Stomach (tissue), 9 donors: ENCODE results near the gene ZBTB3. TPM values are rescaled to one million over a fixed set of nuclear protein-coding genes. Genes with fewer than 3 reads are reported as not detected.

ENCODE experiments used
- DNase-seq, 2 donors: peaks; one replicate each; pipeline versions ENCODE4 v3.0.0 to v3.0.0-alpha.2; 2013 to 2019
- H3K27ac ChIP-seq, 5 donors: fragments of 200-600 bp in 4 of 5; sonication (generic) in 4 of 5; one replicate each; pipeline ENCODE4 v1.5.1; 2013 to 2019; ENCODE audit warnings: mild to moderate bottlenecking in 1 of 5, moderate library complexity in 1 of 5
- H3K27me3 ChIP-seq, 3 donors: fragments of 200-600 bp; sonication (generic); one replicate each; pipeline ENCODE4 v1.5.1; 2017 to 2019; ENCODE audit warnings: mixed run types in 1 of 3
- H3K36me3 ChIP-seq, 4 donors: fragments of 200-600 bp; sonication (generic); 1 replicate in 3 of 4; 2 replicates in 1 of 4; pipeline ENCODE4 v1.5.1; 2016 to 2019
- H3K4me1 ChIP-seq, 4 donors: fragments of 200-600 bp; sonication (generic); one replicate each; pipeline ENCODE4 v1.5.1; 2016 to 2019
- H3K4me3 ChIP-seq, 4 donors: fragments of 200-600 bp; sonication (generic) in 3 of 4; one replicate each; pipeline ENCODE4 v1.5.1; 2016 to 2019; ENCODE audit warnings: mild to moderate bottlenecking in 1 of 4
- H3K9me3 ChIP-seq, 4 donors: fragments of 200-600 bp; sonication (generic); one replicate each; pipeline ENCODE4 v1.5.1; 2016 to 2019
- EP300 ChIP-seq: sonication (generic); formaldehyde crosslinking; IDR thresholded peaks from one replicate; pipeline ENCODE4 v1.6.1; 2017; ENCODE audit warnings: antibody characterized with exemption
- POLR2A ChIP-seq, 4 donors: fragments of 450-650 bp; IDR thresholded peaks; one replicate each; pipeline ENCODE4 v1.6.1; 2016; ENCODE audit warnings: antibody characterized with exemption in 4 of 4, control low read depth in 2 of 4, mild to moderate bottlenecking in 1 of 4, moderate library complexity in 1 of 4
- POLR2AphosphoS5 ChIP-seq, 3 donors: sonication (generic); formaldehyde crosslinking; IDR thresholded peaks; one replicate each; pipeline ENCODE4 v1.6.1; 2016; ENCODE audit warnings: antibody characterized with exemption in 3 of 3
- WGBS, 5 donors: extraction: QIAGEN DNeasy Blood & Tissue Kit in 3 of 5; methylation state at CpG; one replicate each; pipeline versions ENCODE4 v1.1.5 to v1.1.7; 2013 to 2018; 5-methylcytosine and 5-hydroxymethylcytosine counted together
- intact Hi-C: fragments of 100-400 bp; cut with DNase I; formaldehyde crosslinking; loops from one replicate; pipeline ENCODE4 v1.15.1; 2023; ENCODE audit warnings: low total_unique reads
- polyA plus RNA-seq, 3 donors: library from polyadenylated mRNA; stranded (reverse); fragments of 200-250 nt; gene quantifications; one replicate each; pipeline ENCODE4 v1.2.3, GENCODE V29; 2013
- total RNA-seq, 5 donors: library from RNA; depleted of rRNA; stranded (reverse); fragments of >200 nt; gene quantifications; one replicate each; pipeline versions ENCODE4 v1.1.0 to v1.2.3, GENCODE V29; 2014 to 2016
- TF ChIP-seq, protein P1 (sequence below), 7 experiments: fragments of 450-650 bp in 4 of 7; fragments of 200-600 bp in 3 of 7; sonication (generic) in 3 of 7; IDR thresholded peaks; one replicate each; pipeline ENCODE4 v1.5.1; 2016 to 2019; ENCODE audit warnings: antibody characterized with exemption in 7 of 7, control low read depth in 2 of 7, mild to moderate bottlenecking in 1 of 7
- donor health status: healthy with polysubstance abuse.
- donor health status: Bipolar disorder and iron deficiency.
- donor health status: healthy.

Gene ZBTB3
- total and polyA plus RNA-seq, 8 donors, result 3.3 to 16.5 (median 4.6) TPM; not detected in 1

DNA sequence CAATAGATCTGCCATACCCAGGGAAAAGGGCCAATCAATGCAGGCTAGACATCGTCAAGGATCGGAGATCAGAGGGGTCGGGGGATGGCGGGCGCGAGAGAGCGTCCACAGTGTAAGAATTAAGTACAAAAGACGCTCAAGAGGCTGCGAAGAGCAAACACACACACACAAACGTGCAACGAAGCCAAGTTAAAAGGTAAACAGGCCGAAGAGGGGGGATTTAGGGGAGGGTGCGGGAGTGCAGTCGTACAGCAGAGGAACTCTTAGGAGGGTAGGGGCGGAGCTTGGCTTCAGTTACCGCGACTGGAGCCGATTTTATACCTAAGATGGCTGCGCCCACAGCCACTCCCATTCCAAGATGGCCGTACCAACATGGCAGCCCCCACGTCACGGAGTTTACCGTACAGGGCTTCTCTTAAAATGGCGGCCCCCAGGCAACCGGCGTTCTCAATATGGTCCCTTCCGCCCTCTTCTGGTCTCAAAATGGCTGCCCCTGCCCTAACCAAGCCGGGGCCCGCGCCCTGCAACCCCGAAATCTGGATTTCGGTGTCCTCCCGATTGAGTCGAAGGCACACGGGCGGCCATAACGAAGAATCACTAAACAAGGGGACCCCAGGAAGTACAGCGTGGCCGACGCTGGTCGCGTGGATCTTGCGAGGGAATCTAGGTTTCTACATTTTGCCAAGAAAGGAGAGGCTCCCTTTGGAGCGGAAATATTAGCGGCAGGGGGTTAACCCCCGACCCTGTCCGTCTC, 44.5 kb downstream of the ZBTB3 start:
- H3K36me3 ChIP-seq, result peaks cover 25 to 41% (median 39%) of the 10 kb centered on the region in 4 donors
- TF ChIP-seq POLR2AphosphoS5 (IDR thresholded peaks at IDR 0.05) (peak; percentile 68 to 94 (median 71)), POLR2A (IDR thresholded peaks at IDR 0.05) (peak in 1 of 4 donors; percentile 6), EP300 (no peak)
- TF ChIP-seq, protein P1, sequence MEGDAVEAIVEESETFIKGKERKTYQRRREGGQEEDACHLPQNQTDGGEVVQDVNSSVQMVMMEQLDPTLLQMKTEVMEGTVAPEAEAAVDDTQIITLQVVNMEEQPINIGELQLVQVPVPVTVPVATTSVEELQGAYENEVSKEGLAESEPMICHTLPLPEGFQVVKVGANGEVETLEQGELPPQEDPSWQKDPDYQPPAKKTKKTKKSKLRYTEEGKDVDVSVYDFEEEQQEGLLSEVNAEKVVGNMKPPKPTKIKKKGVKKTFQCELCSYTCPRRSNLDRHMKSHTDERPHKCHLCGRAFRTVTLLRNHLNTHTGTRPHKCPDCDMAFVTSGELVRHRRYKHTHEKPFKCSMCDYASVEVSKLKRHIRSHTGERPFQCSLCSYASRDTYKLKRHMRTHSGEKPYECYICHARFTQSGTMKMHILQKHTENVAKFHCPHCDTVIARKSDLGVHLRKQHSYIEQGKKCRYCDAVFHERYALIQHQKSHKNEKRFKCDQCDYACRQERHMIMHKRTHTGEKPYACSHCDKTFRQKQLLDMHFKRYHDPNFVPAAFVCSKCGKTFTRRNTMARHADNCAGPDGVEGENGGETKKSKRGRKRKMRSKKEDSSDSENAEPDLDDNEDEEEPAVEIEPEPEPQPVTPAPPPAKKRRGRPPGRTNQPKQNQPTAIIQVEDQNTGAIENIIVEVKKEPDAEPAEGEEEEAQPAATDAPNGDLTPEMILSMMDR (IDR thresholded peaks at IDR 0.05), result peak in 2 of 7 experiments; percentile 6 to 10
- peak overlapping the region; percentile 75 to 99 (median 89) for H3K27ac ChIP-seq
- peaks cover 61 to 91% (median 78%) of the 10 kb centered on the region in 4 donors for H3K4me1 ChIP-seq
- H3K27me3 ChIP-seq, result no peaks in the 10 kb centered on the region
- 0 to 1% (median 1%) methylated on average over 32 to 47 of the region's 47 CpGs for WGBS, 5 donors
- peak overlapping the region; percentile 46 to 53 (median 53) for H3K4me3 ChIP-seq
- intact Hi-C loops, result no loop called here
- DNase-seq, result peak; percentile 98 to 100
- no peaks in the 10 kb centered on the region for H3K9me3 ChIP-seq

DNA sequence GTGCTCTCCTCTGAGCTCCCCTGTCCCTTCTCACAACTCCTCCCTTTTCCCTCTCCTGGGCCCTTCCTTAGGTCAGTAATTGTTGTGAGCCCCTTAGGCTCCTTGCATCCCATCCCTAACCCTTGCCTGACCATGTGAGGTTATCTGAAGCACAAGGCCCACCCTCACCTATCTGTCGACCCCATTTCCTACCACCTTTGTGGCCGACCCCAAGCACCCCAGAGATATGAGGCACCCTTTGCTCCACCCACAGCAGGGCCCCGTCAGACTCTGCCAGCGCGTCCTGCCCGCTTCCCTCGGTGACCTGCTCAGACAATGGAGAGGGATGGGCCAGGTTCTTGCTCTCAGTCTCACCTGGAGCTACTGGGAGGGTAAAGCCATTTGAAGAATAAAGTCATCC, 45.2 kb downstream of the ZBTB3 start:
- peak; percentile 36 to 72 for DNase-seq
- WGBS, 5 donors, result 0 to 2% (median 0%) methylated on average over 7 of the region's 7 CpGs
- H3K4me3 ChIP-seq, result peak overlapping the region; percentile 46 to 53 (median 53)
- no peaks in the 10 kb centered on the region for H3K9me3 ChIP-seq
- H3K27ac ChIP-seq, result peak overlapping the region; percentile 75 to 99 (median 89)
- H3K27me3 ChIP-seq, result no peaks in the 10 kb centered on the region
- intact Hi-C loops, result no loop called here
- peaks cover 54 to 85% (median 73%) of the 10 kb centered on the region in 4 donors for H3K4me1 ChIP-seq
- H3K36me3 ChIP-seq, result peaks cover 19 to 34% (median 33%) of the 10 kb centered on the region in 4 donors
- TF ChIP-seq EP300, result no peak
- TF ChIP-seq POLR2A (IDR thresholded peaks at IDR 0.05), result no peak
- no peak for TF ChIP-seq POLR2AphosphoS5 (IDR thresholded peaks at IDR 0.05)
- TF ChIP-seq, protein P1 (IDR thresholded peaks at IDR 0.05), result no peak

DNA sequence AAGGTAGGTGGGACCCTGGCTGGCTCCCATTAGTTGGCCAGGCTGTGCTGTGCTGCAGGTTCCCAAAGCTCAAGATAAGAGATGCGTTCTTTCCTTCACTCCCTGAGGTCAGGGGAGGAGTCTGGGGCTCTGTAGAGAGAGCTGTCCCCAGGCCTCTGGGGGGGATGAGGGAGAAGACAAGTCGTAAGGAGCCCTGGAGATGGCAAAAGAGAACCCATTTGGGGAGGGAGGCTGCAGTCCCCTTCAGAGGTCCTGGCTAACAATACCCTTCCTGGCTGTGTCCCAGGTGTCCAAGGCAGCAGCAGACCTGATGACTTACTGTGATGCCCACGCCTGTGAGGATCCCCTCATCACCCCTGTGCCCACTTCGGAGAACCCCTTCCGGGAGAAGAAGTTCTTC, 45.6 kb downstream of the ZBTB3 start:
- Histone ChIP-seq H3K4me1 (peaks cover 52 to 81% (median 69%) of the 10 kb centered on the region in 4 donors), H3K27me3 (no peaks in the 10 kb centered on the region), H3K36me3 (peaks cover 15 to 30% (median 29%) of the 10 kb centered on the region in 4 donors), H3K9me3 (no peaks in the 10 kb centered on the region), H3K27ac (peak overlapping the region; percentile 75 to 99 (median 89)), H3K4me3 (peak overlapping the region; percentile 46 to 53 (median 53))
- TF ChIP-seq EP300 (no peak), POLR2A (IDR thresholded peaks at IDR 0.05) (no peak), POLR2AphosphoS5 (IDR thresholded peaks at IDR 0.05) (no peak)
- TF ChIP-seq, protein P1 (IDR thresholded peaks at IDR 0.05), result no peak
- intact Hi-C loops, result no loop called here
- 62 to 74% (median 73%) methylated on average over 5 of the region's 5 CpGs for WGBS, 5 donors
- no peak for DNase-seq

DNA sequence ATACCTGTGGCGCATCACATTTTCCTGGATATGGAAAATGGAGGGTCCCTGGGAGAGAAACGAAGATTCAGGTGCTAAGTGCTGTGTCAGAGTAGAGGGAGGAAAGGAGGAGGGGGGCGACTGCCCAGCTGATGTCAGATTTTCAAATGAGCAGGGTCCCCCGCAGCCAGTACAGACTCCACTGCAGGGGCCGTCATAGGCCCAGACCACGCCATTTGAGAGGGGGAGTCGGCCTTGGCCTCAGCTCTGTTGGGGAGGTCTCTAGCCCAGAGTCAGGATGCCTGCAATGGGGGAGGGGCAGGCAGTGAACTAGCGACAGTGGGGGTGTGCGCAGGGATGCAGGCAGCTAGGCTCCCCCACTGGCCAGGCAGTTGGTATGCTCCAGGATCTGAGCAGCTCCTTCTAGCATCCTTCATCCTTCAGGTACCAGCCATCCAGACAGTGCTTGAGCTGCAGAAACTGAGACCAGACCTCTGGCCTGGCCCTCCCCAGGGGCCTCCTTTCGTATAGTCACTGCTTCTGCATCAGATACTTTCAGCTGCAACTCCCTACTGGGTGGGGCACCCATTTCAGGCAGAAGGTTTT, 46.6 kb downstream of the ZBTB3 start, which contains the start of the genes BSCL2 and GNG3:
BSCL2 (minus strand) TSS at position 148 of the 585 bp plus-strand sequence. CDS start 229 bp downstream, outside the sequence.
GNG3 (plus strand) TSS at position 400 of the 585 bp plus-strand sequence. CDS start 620 bp downstream, outside the sequence.
- WGBS, 5 donors, result 76 to 84% (median 82%) methylated on average over 6 to 10 of the region's 10 CpGs
- Histone ChIP-seq H3K27ac (peak within 1 kb of the TSS; percentile 89 to 99 (median 92)), H3K4me1 (peaks cover 42 to 71% (median 58%) of the 10 kb centered on the region in 4 donors), H3K27me3 (no peaks in the 10 kb centered on the region), H3K9me3 (no peaks in the 10 kb centered on the region), H3K4me3 (peak within 1 kb of the TSS; percentile 65 to 87 (median 80)), H3K36me3 (peaks cover 13 to 24% (median 22%) of the 10 kb centered on the region in 4 donors)
- peak in 1 of 2 donors; percentile 84 for DNase-seq
- intact Hi-C loops, result no loop called here
- TF ChIP-seq POLR2AphosphoS5 (IDR thresholded peaks at IDR 0.05) (no peak), POLR2A (IDR thresholded peaks at IDR 0.05) (no peak), EP300 (no peak)
- TF ChIP-seq, protein P1 (IDR thresholded peaks at IDR 0.05), result no peak
